NCI-H446 (cell line): ENCODE results near the gene C17orf78.
"Not testable (repeated sequence)": the region's sequence is repeated elsewhere in the genome, so short reads cannot be mapped to it uniquely, and the experiment has no call there.

Source experiments
- DNase-seq, 2 experiments: peaks; one replicate each; lab custom pipeline; 2025; lab: John Stamatoyannopoulos, UW

The C17orf78 gene

GRCh38 chr17:37386462-37386861, 10.7 kb downstream of the C17orf78 start:
- no peak for DNase-seq

GRCh38 chr17:37388266-37388665, 12.5 kb downstream of the C17orf78 start:
- DNase-seq: no peak

- no peak for DNase-seq
Observed at GRCh38 chr17:37389160-37389559, 13.4 kb downstream of the C17orf78 start.

DNA sequence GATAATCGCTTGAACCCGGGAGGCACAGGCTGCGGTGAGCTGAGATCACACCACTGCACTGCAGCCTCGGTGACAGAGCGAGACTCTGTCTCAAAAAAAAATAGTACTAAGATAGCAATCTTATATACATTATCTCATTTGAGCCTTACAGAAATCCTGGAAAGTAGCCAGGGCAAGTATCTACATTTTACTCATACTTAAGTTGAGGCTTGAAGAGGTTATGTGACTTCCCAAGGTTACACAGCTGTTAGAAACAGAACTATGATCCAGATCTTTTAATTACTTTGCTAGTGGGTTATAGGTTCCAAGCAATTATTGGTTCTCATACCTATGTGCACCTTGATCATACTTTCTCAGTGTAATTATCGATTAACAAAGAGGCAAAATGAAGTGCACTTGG, 15.4 kb downstream of the C17orf78 start:
- no peak for DNase-seq

- no peak for DNase-seq
Observed at GRCh38 chr17:37392024-37392590, 16.3 kb downstream of the C17orf78 start.

GRCh38 chr17:37393352-37393751, 17.6 kb downstream of the C17orf78 start:
- DNase-seq: no peak

DNA sequence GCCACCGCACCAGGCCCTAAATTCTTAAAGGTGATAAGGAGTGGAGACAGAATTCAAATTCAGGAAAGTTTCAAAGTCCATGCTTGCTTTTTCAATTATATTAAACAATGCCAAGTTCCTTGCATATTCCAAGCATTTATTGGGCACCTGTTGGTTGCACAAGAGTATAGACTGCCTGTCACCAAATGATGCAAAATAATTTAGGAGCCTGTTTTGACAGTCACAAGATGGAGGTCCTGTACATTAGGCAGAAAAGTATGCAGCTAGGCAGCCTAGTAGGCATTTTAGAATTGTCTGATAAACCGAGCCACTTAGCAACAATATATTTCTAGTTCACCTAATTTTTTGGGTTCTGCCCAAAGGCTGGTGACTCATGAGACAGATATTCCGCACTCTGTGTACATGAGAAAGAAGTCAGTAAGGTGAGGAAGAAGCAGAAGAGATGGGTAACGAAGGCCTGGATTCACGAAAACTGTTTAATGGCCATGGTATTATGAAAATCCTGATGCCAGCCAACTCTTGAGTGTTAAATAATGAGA, 23.5 kb downstream of the C17orf78 start:
- no peak for DNase-seq

DNA sequence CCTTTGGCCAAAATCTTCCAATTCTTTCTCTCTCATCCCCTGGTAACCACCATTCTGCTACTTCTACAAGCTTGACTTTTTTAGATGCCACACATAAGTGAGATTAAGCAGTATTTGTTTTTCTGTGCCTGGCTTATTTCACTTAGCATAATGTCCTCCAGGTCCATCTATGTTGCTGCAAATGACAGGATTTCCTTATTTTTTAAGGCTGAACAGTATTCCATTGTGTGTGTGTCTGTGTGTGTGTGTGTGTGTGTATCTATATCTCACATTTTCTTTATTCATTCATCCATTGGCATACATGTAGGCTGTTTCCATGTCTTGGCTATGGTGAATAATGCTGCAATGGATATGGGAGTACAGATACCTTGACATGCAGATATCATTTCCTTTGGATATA, 24.7 kb downstream of the C17orf78 start:
- no peak for DNase-seq

- DNase-seq: not testable (repeated sequence)
Observed at GRCh38 chr17:37405522-37405921, 29.7 kb downstream of the C17orf78 start.

DNA sequence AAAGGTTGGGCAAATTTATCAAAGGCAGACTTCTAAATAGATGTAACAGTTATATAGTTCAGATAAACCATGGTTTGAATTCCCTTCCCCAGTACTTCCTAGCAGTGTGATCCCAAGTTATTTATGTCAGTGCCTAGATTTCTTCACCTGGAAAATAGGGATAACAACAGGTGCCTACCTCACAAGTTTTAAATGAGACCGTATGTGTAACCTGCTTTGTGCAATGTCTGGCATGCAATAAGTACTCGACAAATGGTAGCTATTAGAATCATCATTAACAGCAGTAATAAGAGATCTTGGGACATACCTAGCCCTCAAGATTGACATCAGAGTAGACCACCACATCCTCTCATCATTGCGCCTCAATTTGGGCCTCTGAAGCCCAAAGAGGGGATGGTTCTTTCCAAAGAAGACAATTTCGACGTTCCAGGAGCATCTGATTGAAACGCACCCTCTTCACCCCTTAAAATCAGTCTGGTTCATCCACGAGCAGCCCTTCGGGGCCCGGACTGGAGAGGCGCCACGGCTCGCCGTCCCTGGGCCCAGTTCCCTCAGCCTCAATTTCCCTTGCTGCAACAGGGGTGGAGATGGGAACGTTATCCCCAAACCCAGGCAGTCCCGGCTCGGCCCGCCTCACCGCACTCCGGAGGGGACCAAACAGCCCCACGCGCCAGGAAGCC, 30.3 kb downstream of the C17orf78 start:
- no peak for DNase-seq

GRCh38 chr17:37406635-37407461, 31.1 kb downstream of the C17orf78 start, which contains the start of the genes ACACA and TADA2A:
Gene ACACA (minus strand): TSS chr17:37406836. CDS start chr17:37406299, 537 bp downstream.
Gene TADA2A (plus strand): TSS chr17:37406886. CDS start chr17:37411366, 4,480 bp downstream.
- DNase-seq: peak; percentile 48 to 82

GRCh38 chr17:37408145-37408479, 32.3 kb downstream of the C17orf78 start:
- DNase-seq: not testable (repeated sequence)

- DNase-seq: no peak
Observed at GRCh38 chr17:37410357-37410756, 34.6 kb downstream of the C17orf78 start.

GRCh38 chr17:37413875-37414519, 38.2 kb downstream of the C17orf78 start:
- no peak for DNase-seq

GRCh38 chr17:37417852-37418251, 42.1 kb downstream of the C17orf78 start:
- DNase-seq: no peak

DNA sequence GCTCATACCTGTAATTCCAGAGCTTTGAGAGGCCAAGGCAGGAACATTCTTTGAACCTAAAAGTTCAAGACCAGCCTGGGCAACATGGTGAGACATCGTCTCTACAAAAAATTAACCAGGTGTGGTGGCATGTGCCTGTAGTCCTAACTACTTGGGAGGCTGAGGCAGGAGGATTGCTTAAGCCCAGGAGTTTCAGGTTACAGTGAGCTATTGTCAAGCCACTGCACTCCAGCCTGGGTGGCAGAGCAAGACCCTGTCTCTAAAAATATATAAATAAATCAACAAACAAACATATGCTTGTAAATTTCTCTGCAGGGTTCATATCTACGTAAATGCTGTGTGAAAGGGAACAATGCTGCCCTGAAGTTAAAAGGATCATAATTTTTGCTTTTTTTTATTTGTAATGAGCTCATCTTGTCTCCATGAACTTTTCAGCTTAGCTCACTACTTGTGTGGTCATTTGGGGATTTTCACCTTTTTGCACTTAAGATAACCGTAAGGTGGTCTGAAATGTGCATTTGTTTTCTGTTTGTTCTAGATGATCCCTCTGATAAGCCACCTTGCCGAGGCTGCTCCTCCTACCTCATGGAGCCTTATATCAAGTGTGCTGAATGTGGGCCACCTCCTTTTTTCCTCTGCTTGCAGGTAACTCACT, 47.3 kb downstream of the C17orf78 start:
- no peak for DNase-seq

- no peak for DNase-seq
Observed at GRCh38 chr17:37425268-37425667, 49.5 kb downstream of the C17orf78 start.

DNA sequence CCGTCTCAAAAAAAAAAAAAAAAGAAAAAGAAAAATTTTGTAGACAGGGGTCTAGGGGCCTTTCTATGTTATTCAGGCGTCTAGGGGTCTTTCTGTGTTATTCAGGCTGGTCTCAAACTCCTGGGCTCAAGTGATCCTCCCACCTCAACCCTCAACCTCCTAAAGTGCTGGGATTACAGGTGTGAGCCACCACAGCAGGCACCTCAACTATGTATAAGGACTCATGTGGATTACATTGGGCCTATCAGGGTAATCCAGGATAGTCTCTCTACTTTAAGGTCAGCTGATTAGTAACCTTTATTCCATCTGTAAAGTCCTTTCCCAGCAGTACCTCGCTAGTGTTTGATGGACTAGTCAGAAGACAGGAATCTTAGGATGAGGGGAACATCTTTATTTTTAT, 53.3 kb downstream of the C17orf78 start:
- no peak for DNase-seq

- DNase-seq: no peak
Observed at GRCh38 chr17:37429453-37429852, 53.7 kb downstream of the C17orf78 start.

DNA sequence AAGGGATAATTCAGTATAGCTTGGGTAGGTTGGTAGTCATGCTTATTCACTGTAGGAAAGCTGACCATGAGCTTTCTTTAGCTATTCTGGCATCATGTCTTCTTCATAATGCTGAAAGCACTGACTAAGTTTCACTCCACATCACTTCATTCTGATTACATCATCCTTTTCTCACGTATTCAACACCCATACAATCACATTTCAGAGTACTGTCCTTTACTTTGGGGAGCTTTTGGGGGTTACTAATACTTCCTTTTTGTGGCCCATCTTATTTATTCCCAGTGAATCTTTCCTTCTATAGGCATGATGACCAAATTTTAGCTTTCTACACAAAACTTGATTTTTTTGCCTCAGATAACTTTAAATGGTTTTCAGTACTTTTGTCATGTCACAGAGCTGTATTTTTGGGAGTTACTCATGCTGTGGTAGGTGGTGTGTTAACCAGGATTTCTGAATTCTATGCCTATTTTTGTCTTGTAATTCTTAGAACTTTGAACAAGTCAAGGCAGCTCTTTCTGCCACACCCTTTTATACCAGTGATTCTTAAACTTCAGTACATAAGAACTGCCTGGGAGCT, 54.4 kb downstream of the C17orf78 start:
- DNase-seq: no peak

DNA sequence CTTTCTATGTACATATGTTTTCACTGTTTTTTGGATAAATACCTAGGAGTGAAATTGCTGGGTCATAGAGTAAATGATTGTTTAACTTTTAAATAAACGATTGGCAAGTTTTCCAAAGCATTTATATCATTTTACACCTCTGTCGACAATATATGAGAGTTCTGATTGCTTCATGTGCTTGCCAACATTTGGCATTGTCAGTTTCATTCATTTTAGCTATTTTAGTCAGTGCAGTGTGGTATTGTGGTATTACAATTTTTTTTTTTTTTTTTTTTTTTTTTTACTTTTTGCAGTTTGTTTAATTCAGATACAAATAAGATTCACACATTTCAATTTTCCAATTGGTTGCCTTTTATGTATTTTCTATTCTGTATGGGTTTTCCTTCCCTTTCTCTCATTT, 56.9 kb downstream of the C17orf78 start:
- no peak for DNase-seq
